Activated B cell treated with CpG ODN at 0.5 μM for 24 hours (primary cell): Measurements from ENCODE around the gene JARID2. TPM values are rescaled to one million over a fixed set of nuclear protein-coding genes. Genes with fewer than 3 reads are reported as not detected.

Experiments used
- ATAC-seq: fragments of 200-7000 bp; cut with Tn5 transposase; one replicate; pipeline ENCODE4 v1.10.0; 2021; ENCODE audit warnings: low read depth, mild to moderate bottlenecking, moderate library complexity
- CTCF ChIA-PET: fragments of 350-600 bp; sonication (Branson Sonifier 250); formaldehyde crosslinking; loops from one replicate; lab custom pipeline; 2021; ENCODE audit warnings: antibody characterized with exemption; lab: Charles Lee
- POLR2A ChIA-PET: fragments of 350-600 bp; sonication (Branson Sonifier 250); formaldehyde crosslinking; loops from one replicate; lab custom pipeline; 2021; ENCODE audit warnings: antibody characterized with exemption; lab: Charles Lee
- DNase-seq: peaks from one replicate; pipeline ENCODE4 v3.0.0; 2022
- H3K27ac Mint-ChIP-seq: one replicate; pipeline ENCODE4 v1.8.0; 2020; ENCODE audit warnings: mixed read lengths
- H3K27me3 Mint-ChIP-seq: one replicate; pipeline ENCODE4 v1.8.0; 2021; ENCODE audit warnings: mixed read lengths
- H3K36me3 Mint-ChIP-seq: one replicate; pipeline ENCODE4 v1.8.0; 2021; ENCODE audit warnings: low read depth, mixed read lengths
- H3K4me1 Mint-ChIP-seq: one replicate; pipeline ENCODE4 v1.8.0; 2021; ENCODE audit warnings: mixed read lengths
- H3K4me3 Mint-ChIP-seq: one replicate; pipeline ENCODE4 v1.8.0; 2020; ENCODE audit warnings: mild to moderate bottlenecking, mixed read lengths
- H3K9me3 Mint-ChIP-seq: one replicate; pipeline ENCODE4 v1.8.0; 2020; ENCODE audit warnings: mixed read lengths
- intact Hi-C: fragments of 100-400 bp; cut with micrococcal nuclease; formaldehyde crosslinking; loops from one replicate; pipeline ENCODE4 v1.15.1; 2024
- total RNA-seq: library from RNA; stranded (reverse); gene quantifications from 2 replicates; pipeline ENCODE4 v1.2.3, GENCODE V29; 2022
- TF ChIP-seq, protein P1 (sequence below): fragments of 200-600 bp; IDR thresholded peaks from one replicate; pipeline ENCODE4 v1.8.0; 2022; ENCODE audit warnings: antibody characterized with exemption, mild to moderate bottlenecking

The JARID2 gene
- total RNA-seq, 1 donor from 2014 or later: 28.5 TPM

DNA sequence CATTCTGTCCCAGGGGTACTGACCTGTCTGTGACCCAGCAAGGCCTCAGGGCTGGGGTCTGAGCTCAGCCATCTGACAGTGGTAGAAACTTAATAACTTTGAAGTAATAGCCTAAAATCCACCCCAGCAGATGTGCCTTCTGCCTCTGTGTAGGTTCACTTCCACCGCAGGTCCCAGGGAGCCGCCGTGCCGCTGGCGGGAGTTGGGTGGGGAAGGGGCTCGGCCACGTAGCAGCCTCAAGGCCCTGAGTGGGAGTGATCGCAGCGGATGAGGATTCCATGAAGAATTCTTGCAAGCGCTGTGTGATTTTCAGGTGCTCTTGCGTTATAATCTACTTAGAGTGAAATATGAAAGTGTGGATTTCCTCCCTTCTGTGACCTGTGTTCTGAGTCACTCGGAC is 253.3 kb downstream of the JARID2 start:
- DNase-seq (no peak), ATAC-seq (no peak)
- intact Hi-C loops: loop anchor here (10.0 kb wide), 1 partner anchor 1704 kb away; no protein-coding TSS in a partner anchor
- no peak overlapping the region for H3K4me3 Mint-ChIP-seq
- no peaks in the 10 kb centered on the region for H3K27me3 Mint-ChIP-seq
- H3K27ac Mint-ChIP-seq: no peak overlapping the region
- peaks cover 86% of the 10 kb centered on the region for H3K36me3 Mint-ChIP-seq
- H3K9me3 Mint-ChIP-seq: no peaks in the 10 kb centered on the region
- TF ChIP-seq, protein P1, sequence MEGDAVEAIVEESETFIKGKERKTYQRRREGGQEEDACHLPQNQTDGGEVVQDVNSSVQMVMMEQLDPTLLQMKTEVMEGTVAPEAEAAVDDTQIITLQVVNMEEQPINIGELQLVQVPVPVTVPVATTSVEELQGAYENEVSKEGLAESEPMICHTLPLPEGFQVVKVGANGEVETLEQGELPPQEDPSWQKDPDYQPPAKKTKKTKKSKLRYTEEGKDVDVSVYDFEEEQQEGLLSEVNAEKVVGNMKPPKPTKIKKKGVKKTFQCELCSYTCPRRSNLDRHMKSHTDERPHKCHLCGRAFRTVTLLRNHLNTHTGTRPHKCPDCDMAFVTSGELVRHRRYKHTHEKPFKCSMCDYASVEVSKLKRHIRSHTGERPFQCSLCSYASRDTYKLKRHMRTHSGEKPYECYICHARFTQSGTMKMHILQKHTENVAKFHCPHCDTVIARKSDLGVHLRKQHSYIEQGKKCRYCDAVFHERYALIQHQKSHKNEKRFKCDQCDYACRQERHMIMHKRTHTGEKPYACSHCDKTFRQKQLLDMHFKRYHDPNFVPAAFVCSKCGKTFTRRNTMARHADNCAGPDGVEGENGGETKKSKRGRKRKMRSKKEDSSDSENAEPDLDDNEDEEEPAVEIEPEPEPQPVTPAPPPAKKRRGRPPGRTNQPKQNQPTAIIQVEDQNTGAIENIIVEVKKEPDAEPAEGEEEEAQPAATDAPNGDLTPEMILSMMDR: no peak
- ChIA-PET POLR2A (no interaction called here), CTCF (no interaction called here)
- H3K4me1 Mint-ChIP-seq: no peaks in the 10 kb centered on the region

- no peaks in the 10 kb centered on the region for H3K27me3 Mint-ChIP-seq
- DNase-seq (no peak), ATAC-seq (no peak)
- H3K4me1 Mint-ChIP-seq: no peaks in the 10 kb centered on the region
- no peaks in the 10 kb centered on the region for H3K9me3 Mint-ChIP-seq
- TF ChIP-seq, protein P1: no peak
- H3K36me3 Mint-ChIP-seq: peaks cover 90% of the 10 kb centered on the region
- POLR2A ChIA-PET: no interaction called here
- H3K27ac Mint-ChIP-seq: no peak overlapping the region
- intact Hi-C loops: loop anchor here (10.0 kb wide), 1 partner anchor 1705 kb away; no protein-coding TSS in a partner anchor
- CTCF ChIA-PET: no interaction called here
- H3K4me3 Mint-ChIP-seq: no peak overlapping the region
Measured at GRCh38 chr6:15499591-15499990, 253.7 kb downstream of the JARID2 start.

GRCh38 chr6:15500078-15500740 is 254.3 kb downstream of the JARID2 start:
- Mint-ChIP-seq H3K27ac (no peak overlapping the region), H3K9me3 (no peaks in the 10 kb centered on the region), H3K27me3 (no peaks in the 10 kb centered on the region), H3K4me3 (no peak overlapping the region), H3K36me3 (peaks cover 94% of the 10 kb centered on the region), H3K4me1 (no peaks in the 10 kb centered on the region)
- DNase-seq (no peak), ATAC-seq (no peak)
- intact Hi-C loops: no loop called here
- ChIA-PET CTCF (no interaction called here), POLR2A (no interaction called here)
- TF ChIP-seq, protein P1: no peak

DNA sequence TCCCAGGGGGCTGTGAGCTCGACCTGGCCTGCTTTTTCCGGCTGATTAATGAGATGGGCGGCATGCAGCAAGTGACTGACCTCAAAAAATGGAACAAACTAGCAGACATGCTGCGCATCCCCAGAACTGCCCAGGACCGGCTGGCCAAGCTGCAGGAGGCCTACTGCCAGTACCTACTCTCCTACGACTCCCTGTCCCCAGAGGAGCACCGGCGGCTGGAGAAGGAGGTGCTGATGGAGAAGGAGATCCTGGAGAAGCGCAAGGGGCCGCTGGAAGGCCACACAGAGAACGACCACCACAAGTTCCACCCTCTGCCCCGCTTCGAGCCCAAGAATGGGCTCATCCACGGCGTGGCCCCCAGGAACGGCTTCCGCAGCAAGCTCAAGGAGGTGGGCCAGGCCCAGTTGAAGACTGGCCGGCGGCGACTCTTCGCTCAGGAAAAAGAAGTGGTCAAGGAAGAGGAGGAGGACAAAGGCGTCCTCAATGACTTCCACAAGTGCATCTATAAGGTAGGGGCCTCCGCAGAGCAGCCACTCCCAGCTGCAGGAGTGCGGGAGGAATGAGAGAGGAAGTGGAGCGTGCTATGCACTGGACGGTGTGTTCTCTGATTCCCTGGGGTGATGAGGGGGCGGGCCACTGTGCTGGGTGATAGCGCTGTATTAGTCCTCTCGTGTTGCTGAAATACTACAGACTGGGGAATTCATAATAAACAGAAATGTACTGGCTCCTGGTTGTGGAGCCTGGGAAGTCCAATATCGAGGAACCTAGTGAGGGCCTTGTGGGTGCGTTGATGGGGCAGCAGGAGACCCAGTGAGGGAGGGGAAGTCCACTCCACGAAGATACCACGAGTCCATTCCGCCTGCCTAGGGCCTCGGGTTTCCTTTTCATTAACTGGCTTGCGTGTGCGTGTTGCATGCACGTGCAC is 255.3 kb downstream of the JARID2 start:
- H3K36me3 Mint-ChIP-seq: peaks cover 93% of the 10 kb centered on the region
- H3K4me1 Mint-ChIP-seq: no peaks in the 10 kb centered on the region
- ATAC-seq (no peak), DNase-seq (no peak)
- intact Hi-C loops: no loop called here
- CTCF ChIA-PET: no interaction called here
- no peaks in the 10 kb centered on the region for H3K27me3 Mint-ChIP-seq
- no peaks in the 10 kb centered on the region for H3K9me3 Mint-ChIP-seq
- POLR2A ChIA-PET: no interaction called here
- TF ChIP-seq, protein P1: no peak
- no peak overlapping the region for H3K27ac Mint-ChIP-seq
- no peak overlapping the region for H3K4me3 Mint-ChIP-seq

- CTCF ChIA-PET: no interaction called here
- Mint-ChIP-seq H3K36me3 (peaks cover 95% of the 10 kb centered on the region), H3K27me3 (no peaks in the 10 kb centered on the region), H3K27ac (no peak overlapping the region), H3K4me1 (no peaks in the 10 kb centered on the region), H3K4me3 (no peak overlapping the region), H3K9me3 (no peaks in the 10 kb centered on the region)
- DNase-seq (no peak), ATAC-seq (no peak)
- POLR2A ChIA-PET: no interaction called here
- intact Hi-C loops: no loop called here
- TF ChIP-seq, protein P1: no peak
Measured at GRCh38 chr6:15501826-15502445, 256.1 kb downstream of the JARID2 start.
